Stimulated activated naive CD4-positive, alpha-beta T cell (primary cell): Measurements from ENCODE around the gene DNAJC19.
"Not testable (repeated sequence)": the region's sequence is repeated elsewhere in the genome, so short reads cannot be mapped to it uniquely, and the experiment has no call there.

ENCODE experiments used
- DNase-seq, 6 experiments: peaks; one replicate each; lab custom pipeline; 2025; lab: John Stamatoyannopoulos, UW

Gene DNAJC19

DNA sequence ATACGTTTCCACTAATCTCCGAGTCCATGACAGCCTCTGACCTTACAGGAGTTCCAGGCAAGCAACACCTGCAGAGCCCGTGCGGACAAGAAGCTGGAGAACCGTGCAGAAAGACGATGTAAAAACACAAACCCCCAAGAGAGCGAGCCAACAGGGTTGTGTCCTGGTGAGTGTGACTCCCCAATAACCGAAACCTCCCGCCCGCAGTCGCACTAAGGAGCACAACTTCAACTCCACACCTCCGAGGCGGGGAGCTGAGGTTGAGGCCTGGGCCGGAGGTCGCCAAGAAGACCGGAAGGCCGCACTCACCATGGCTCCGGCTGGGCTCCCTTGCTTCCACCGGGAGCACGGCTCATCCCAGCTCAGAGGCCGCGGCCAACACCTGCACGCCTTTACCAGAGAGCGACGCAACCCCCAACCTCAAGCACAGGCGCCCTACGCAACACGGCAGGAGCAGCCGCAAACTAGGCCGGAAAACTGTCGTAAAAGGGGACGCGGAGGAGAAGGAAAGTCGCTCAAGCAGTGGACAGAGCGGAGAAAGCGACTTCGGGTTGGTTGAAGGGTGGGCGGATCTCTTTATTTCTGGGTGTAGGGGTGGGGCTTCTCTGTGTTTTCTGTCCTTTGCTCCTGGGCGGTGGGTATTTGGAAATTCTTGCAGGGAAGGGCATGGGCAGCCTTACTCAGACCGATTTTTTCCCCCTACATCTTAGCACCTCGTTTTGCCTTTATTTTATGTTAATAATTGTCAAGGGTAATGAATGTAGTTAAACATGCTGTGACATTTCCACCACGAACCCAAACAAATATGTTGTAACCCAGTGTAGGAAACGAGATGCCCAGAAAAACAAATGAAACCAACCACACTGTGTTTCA, at the start of gene DNAJC19:
TSS of gene DNAJC19 (minus strand) at position 446 of the 873 bp plus-strand sequence. CDS start at position 312, 134 bp downstream.
- peak; percentile 80 to 93 (median 91) for DNase-seq

DNA sequence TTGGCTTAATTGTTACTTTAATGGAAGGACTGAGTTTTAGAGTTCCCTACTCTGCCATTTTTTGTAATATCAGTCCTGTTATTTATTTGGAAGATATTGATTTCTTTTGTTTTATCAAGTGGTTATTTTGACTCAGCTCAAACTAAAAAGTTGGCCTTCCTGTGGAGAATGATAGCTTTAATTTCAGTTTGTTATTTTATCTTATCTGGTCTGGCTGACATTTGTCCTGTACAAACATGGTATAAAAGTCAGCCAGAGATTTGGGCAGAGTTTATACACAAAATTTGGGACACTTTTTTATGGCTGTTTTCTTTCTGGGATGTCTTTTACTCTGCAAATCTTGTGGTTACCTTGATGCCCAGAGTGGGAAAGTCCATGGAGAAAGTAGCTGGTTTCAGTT, 41.4 kb upstream of the DNAJC19 start:
- no peak for DNase-seq

GRCh38 chr3:181025204-181025603, 35.7 kb upstream of the DNAJC19 start:
- DNase-seq = no peak

- no peak for DNase-seq
Measured at GRCh38 chr3:181017690-181018089, 28.2 kb upstream of the DNAJC19 start.

GRCh38 chr3:181009225-181009624, 19.7 kb upstream of the DNAJC19 start:
- no peak for DNase-seq

GRCh38 chr3:181008796-181009195, 19.3 kb upstream of the DNAJC19 start:
- DNase-seq = no peak

- no peak for DNase-seq
Measured at GRCh38 chr3:181007262-181007661, 17.7 kb upstream of the DNAJC19 start.

- no peak for DNase-seq
Measured at GRCh38 chr3:181006541-181006940, 17.0 kb upstream of the DNAJC19 start.

- DNase-seq = not testable (repeated sequence)
Measured at GRCh38 chr3:181003469-181003868, 13.9 kb upstream of the DNAJC19 start.

- DNase-seq = not testable (repeated sequence)
Measured at GRCh38 chr3:181002331-181002730, 12.8 kb upstream of the DNAJC19 start.

DNA sequence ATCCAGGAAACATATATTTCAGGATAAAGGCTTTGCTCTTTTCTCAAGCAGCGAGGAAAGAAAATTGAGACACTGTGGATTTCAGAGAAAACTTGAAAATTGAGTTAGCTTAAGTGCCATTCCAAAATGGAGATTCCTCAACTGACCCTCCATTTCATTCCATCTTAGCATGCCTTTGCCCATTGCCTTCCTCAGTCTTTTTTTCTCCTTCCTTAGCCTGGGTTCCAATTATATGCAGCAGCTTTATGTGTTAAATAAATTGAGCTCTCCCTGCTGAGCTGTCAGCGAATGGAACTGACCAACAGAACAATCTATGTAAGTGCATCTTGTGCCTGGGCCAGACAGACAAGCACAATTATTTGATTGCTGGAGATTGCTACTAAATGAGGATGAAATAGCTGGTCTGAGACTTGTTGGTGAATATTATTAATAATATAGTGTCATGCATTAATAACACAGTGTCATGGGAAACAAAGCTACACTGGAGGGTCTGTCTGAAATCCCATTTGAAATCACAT, 6.9 kb upstream of the DNAJC19 start:
- no peak for DNase-seq

- no peak for DNase-seq
Measured at GRCh38 chr3:180990505-180990904, 969 bp upstream of the DNAJC19 start.

- no peak for DNase-seq
Measured at GRCh38 chr3:180987344-180987743, 2.2 kb downstream of the DNAJC19 start.

DNA sequence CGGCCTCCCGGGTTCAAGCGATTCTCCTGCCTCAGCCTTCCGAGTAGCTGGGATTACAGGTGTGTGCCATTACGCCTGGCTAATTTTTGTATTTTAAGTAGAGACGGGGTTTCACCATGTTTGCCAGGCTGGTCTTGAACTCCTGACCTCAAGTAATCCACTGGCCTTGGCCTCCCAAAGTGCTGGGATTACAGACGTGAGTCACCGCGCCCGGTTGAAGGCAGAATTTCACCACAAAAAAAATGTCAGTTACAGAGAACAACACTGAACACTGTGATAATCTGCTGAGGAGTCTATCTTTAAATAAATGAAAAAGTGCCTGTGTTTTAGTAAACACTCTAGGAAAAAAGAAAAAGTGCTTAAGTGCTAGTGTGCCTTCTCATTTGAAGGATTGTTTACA, 3.2 kb downstream of the DNAJC19 start:
- not testable (repeated sequence) for DNase-seq

GRCh38 chr3:180983136-180983535, 6.4 kb downstream of the DNAJC19 start:
- no peak for DNase-seq

- DNase-seq = no peak
Measured at GRCh38 chr3:180981912-180982311, 7.6 kb downstream of the DNAJC19 start.

GRCh38 chr3:180980611-180981010, 8.9 kb downstream of the DNAJC19 start:
- DNase-seq = no peak

GRCh38 chr3:180979961-180980360, 9.6 kb downstream of the DNAJC19 start:
- no peak for DNase-seq

- DNase-seq = no peak
Measured at GRCh38 chr3:180977498-180977897, 12.0 kb downstream of the DNAJC19 start.

DNA sequence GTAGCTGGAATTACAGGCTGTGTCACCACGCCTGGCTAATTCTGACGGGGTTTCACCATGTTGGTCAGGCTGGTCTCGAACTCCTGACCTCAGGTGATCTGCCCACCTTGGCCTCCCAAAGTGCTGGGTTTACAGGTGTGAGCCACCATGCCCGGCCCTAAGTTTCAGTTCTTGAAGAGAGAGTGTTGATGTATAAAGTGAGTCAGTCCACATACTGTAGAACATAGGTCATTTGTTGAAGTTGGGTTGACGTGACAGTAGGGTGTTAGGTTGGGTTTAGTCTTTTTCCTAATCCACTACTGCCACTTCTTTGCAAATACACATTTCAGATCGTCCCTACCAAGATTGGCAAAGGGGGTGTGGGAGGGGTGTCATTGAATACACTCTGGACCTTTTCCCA, 15.2 kb downstream of the DNAJC19 start:
- no peak for DNase-seq

GRCh38 chr3:180973543-180973942, 16.0 kb downstream of the DNAJC19 start:
- no peak for DNase-seq

GRCh38 chr3:180970931-180971330, 18.6 kb downstream of the DNAJC19 start:
- no peak for DNase-seq

GRCh38 chr3:180962530-180962929, 27.0 kb downstream of the DNAJC19 start:
- DNase-seq = no peak

DNA sequence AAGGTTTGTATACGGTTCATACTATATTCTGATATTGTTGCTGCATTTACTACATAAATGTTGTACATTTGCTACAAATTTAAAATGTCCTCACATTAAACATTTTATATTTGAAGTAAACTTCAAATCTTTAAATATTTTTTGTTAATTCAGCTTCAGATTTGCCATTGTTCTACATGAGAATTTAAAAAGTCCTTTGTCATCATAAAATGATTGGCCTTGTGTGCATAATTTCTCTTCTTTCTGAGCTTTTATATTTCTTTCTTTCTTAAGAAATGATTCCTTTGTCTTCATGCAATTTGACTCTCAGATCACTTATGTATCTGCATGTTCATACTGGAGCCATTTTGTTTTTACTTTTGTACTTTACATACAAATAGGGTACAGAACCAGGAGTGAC, 28.0 kb downstream of the DNAJC19 start:
- DNase-seq = no peak
